Sigmoid colon (tissue), 7 donors: Measurements from ENCODE around the gene FHOD3. TPM values are rescaled to one million over a fixed set of nuclear protein-coding genes. Genes with fewer than 3 reads are reported as not detected.

Experiments used
- DNase-seq: peaks from one replicate; pipeline ENCODE4 v3.0.0-alpha.2; 2019
- H3K27ac ChIP-seq, 4 donors: fragments of 200-600 bp; sonication (generic); one replicate each; pipeline ENCODE4 v1.5.1; 2016 to 2019; ENCODE audit warnings: mild to moderate bottlenecking in 1 of 4
- H3K27me3 ChIP-seq, 3 donors: fragments of 200-600 bp; sonication (generic); one replicate each; pipeline ENCODE4 v1.5.1; 2019; ENCODE audit warnings: mild to moderate bottlenecking in 1 of 3
- H3K36me3 ChIP-seq, 4 donors: fragments of 200-600 bp; sonication (generic); one replicate each; pipeline ENCODE4 v1.5.1; 2016 to 2019
- H3K4me1 ChIP-seq, 4 donors: fragments of 200-600 bp; sonication (generic); one replicate each; pipeline ENCODE4 v1.5.1; 2017 to 2019
- H3K4me3 ChIP-seq, 4 donors: fragments of 200-600 bp; sonication (generic); one replicate each; pipeline ENCODE4 v1.5.1; 2017 to 2019; ENCODE audit warnings: mild to moderate bottlenecking in 2 of 4, moderate library complexity in 1 of 4
- H3K9me3 ChIP-seq, 4 donors: fragments of 200-600 bp in 3 of 4; sonication (generic) in 3 of 4; one replicate each; pipeline versions ENCODE4 v1.5.1 to v1.6.1; 2013 to 2019
- EP300 ChIP-seq, 4 donors: sonication (generic); formaldehyde crosslinking; IDR thresholded peaks; one replicate each; pipeline ENCODE4 v1.6.1; 2017; ENCODE audit warnings: antibody characterized with exemption in 4 of 4
- POLR2A ChIP-seq, 2 donors: fragments of 450-650 bp; IDR thresholded peaks; one replicate each; pipeline ENCODE4 v1.6.1; 2016; ENCODE audit warnings: antibody characterized with exemption in 2 of 2, mild to moderate bottlenecking in 2 of 2, moderate library complexity in 2 of 2
- POLR2AphosphoS5 ChIP-seq, 4 donors: sonication (generic); formaldehyde crosslinking; IDR thresholded peaks; one replicate each; pipeline ENCODE4 v1.6.1; 2017; ENCODE audit warnings: antibody characterized with exemption in 4 of 4
- WGBS, 2 donors: extraction: QIAGEN DNeasy Blood & Tissue Kit; methylation state at CpG; one replicate each; pipeline ENCODE4 v1.1.7; 2013; 5-methylcytosine and 5-hydroxymethylcytosine counted together
- intact Hi-C: fragments of 100-400 bp; cut with DNase I; formaldehyde crosslinking; loops from one replicate; pipeline ENCODE4 v1.15.1; 2023
- polyA plus RNA-seq, 3 donors: library from polyadenylated mRNA; stranded (reverse); fragments of 200-250 nt; gene quantifications; one replicate each; pipeline ENCODE4 v1.2.3, GENCODE V29; 2013
- total RNA-seq, 4 donors: library from RNA; depleted of rRNA; stranded (reverse); fragments of >200 nt; gene quantifications; one replicate each; pipeline ENCODE4 v1.1.0, GENCODE V29; 2016
- TF ChIP-seq, protein P1 (sequence below), 4 experiments: fragments of 450-650 bp in 3 of 4; fragments of 200-600 bp in 1 of 4; IDR thresholded peaks; one replicate each; pipeline ENCODE4 v1.5.1; 2016 to 2019; ENCODE audit warnings: antibody characterized with exemption in 4 of 4, mild to moderate bottlenecking in 3 of 4, moderate library complexity in 2 of 4
- donor health status: healthy with polysubstance abuse.
- donor health status: Bipolar disorder and iron deficiency.
- donor health status: healthy.

Gene FHOD3
- total and polyA plus RNA-seq, 7 donors: 1.2 to 24.9 (median 9.5) TPM

DNA sequence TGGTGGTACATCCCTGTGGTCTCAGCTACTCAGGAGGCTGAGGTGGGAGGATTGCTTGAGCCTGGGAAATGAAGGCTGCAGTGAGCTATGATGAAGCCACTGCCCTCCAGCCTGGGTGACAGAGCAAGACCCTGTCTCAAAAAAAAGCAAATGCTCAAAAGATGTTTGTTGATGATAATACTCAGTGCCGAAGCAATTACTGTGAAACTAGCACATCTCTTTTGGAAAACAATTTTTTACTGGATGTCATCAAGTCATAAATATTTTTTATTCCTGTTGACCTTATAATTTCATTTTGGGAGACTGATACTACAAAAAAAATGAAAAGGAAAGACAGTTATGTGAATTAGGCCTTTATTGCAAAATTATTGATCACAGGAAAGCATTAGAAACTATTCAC lies 34.5 kb upstream of the FHOD3 start:
- H3K27me3 ChIP-seq: no peaks in the 10 kb centered on the region
- TF ChIP-seq EP300 (IDR thresholded peaks at IDR 0.05) (no peak), POLR2A (IDR thresholded peaks at IDR 0.05) (no peak), POLR2AphosphoS5 (IDR thresholded peaks at IDR 0.05) (no peak)
- TF ChIP-seq, protein P1, sequence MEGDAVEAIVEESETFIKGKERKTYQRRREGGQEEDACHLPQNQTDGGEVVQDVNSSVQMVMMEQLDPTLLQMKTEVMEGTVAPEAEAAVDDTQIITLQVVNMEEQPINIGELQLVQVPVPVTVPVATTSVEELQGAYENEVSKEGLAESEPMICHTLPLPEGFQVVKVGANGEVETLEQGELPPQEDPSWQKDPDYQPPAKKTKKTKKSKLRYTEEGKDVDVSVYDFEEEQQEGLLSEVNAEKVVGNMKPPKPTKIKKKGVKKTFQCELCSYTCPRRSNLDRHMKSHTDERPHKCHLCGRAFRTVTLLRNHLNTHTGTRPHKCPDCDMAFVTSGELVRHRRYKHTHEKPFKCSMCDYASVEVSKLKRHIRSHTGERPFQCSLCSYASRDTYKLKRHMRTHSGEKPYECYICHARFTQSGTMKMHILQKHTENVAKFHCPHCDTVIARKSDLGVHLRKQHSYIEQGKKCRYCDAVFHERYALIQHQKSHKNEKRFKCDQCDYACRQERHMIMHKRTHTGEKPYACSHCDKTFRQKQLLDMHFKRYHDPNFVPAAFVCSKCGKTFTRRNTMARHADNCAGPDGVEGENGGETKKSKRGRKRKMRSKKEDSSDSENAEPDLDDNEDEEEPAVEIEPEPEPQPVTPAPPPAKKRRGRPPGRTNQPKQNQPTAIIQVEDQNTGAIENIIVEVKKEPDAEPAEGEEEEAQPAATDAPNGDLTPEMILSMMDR (IDR thresholded peaks at IDR 0.05): no peak
- H3K27ac ChIP-seq: no peak overlapping the region
- no peaks in the 10 kb centered on the region for H3K36me3 ChIP-seq
- no peak overlapping the region for H3K4me3 ChIP-seq
- no peak for DNase-seq
- no peaks in the 10 kb centered on the region for H3K4me1 ChIP-seq
- H3K9me3 ChIP-seq: no peaks in the 10 kb centered on the region
- intact Hi-C loops: no loop called here
- WGBS, 2 donors: 89 to 90% methylated on average over 1 of the region's 1 CpG

DNA sequence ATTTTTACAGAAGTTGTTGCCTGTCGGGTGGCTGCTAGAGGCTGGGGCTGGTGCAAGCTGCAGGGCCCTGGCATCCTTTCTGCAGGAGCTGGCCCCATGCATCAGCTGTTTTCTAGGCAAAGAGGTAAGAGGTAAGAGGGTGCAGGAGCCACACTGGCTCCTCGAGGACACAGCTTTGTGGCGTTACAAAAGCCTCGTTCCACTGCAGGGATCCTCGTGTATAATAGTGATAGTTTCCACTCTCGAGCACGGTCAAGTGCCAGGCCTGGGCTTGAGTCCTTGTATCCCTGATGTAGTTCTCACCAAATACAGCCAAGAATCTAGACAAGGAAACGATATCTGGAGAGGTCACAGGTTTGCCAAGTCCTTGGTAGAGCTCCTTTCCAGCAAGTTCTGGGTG lies 33.2 kb upstream of the FHOD3 start:
- no peak overlapping the region for H3K27ac ChIP-seq
- intact Hi-C loops: no loop called here
- TF ChIP-seq POLR2AphosphoS5 (IDR thresholded peaks at IDR 0.05): no peak
- no peaks in the 10 kb centered on the region for H3K4me1 ChIP-seq
- H3K27me3 ChIP-seq: no peaks in the 10 kb centered on the region
- no peak for DNase-seq
- WGBS, 2 donors: 91 to 93% methylated on average over 8 of the region's 8 CpGs
- H3K9me3 ChIP-seq: no peaks in the 10 kb centered on the region
- H3K4me3 ChIP-seq: no peak overlapping the region
- no peaks in the 10 kb centered on the region for H3K36me3 ChIP-seq

DNA sequence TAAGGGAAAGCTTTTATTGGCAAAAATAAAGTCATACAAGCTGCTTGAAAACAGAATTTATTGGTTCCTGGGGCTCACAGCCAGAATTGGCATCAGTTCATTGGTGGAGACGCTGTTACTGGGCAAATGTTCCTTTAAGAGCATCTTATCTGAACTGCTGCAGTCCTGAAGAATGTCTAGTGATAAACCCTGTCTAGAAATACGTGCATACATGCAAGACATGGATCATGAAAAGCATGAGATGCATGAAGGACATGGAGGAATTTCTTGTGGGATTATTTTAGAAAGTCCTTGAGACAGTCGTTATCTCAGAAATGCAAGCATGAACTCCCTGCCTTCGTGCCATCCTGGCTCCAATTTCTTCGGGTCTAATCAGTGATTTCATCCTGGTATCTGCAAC lies 32.5 kb upstream of the FHOD3 start:
- no peak overlapping the region for H3K4me3 ChIP-seq
- no peaks in the 10 kb centered on the region for H3K27me3 ChIP-seq
- H3K27ac ChIP-seq: no peak overlapping the region
- no peak for DNase-seq
- TF ChIP-seq POLR2AphosphoS5 (IDR thresholded peaks at IDR 0.05): no peak
- TF ChIP-seq POLR2A (IDR thresholded peaks at IDR 0.05): no peak
- TF ChIP-seq, protein P1 (IDR thresholded peaks at IDR 0.05): no peak
- TF ChIP-seq EP300 (IDR thresholded peaks at IDR 0.05): no peak
- intact Hi-C loops: no loop called here
- no peaks in the 10 kb centered on the region for H3K9me3 ChIP-seq
- no peaks in the 10 kb centered on the region for H3K36me3 ChIP-seq
- 66 to 72% methylated on average over 5 of the region's 5 CpGs for WGBS, 2 donors
- H3K4me1 ChIP-seq: no peaks in the 10 kb centered on the region

DNA sequence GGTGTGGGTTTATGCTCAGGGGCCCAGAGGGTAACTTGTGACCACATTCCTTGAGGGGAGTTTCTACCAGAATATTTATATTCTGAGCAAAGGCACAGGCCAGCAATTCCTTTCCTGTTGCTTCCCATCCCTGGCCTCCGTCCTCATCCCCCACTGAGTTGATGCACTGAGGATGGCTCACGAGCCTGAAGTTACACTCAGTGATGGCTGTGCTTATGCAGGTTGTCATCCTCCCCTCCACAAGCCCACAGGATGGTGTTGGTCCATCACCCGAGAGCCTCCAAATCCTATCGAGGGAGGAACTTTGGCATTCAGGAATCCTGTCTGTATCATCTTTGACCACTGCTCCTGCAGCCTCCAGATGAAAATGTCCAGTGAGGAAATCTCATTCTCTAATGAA lies 28.4 kb upstream of the FHOD3 start:
- TF ChIP-seq EP300 (IDR thresholded peaks at IDR 0.05) (no peak), POLR2AphosphoS5 (IDR thresholded peaks at IDR 0.05) (no peak), POLR2A (IDR thresholded peaks at IDR 0.05) (no peak)
- TF ChIP-seq, protein P1 (IDR thresholded peaks at IDR 0.05): no peak
- no peak for DNase-seq
- H3K27ac ChIP-seq: no peak overlapping the region
- no peaks in the 10 kb centered on the region for H3K9me3 ChIP-seq
- H3K36me3 ChIP-seq: no peaks in the 10 kb centered on the region
- H3K27me3 ChIP-seq: peaks cover 0 to 3% (median 0%) of the 10 kb centered on the region in 3 donors
- intact Hi-C loops: no loop called here
- no peak overlapping the region for H3K4me3 ChIP-seq
- WGBS, 2 donors: 83 to 90% methylated on average over 4 of the region's 4 CpGs
- no peaks in the 10 kb centered on the region for H3K4me1 ChIP-seq

DNA sequence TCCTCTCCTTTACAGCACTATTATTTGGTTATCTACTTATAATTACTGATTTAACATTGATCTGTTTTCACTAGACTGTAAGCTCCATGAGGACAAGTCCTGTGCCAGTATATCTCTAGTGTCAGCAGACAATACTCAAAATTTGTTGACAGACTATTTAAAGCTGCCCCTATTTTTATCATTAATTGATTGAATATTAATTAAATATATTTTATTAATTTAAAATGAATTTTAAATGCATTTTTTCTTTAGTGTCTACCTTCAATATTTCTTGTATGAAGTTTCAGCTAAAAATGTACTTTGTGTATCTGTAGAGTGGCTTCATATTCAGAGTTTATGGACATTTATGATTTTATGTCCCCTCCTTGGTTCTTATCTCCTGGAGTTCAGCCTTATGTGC lies 26.4 kb upstream of the FHOD3 start:
- H3K27ac ChIP-seq: no peak overlapping the region
- no peaks in the 10 kb centered on the region for H3K9me3 ChIP-seq
- intact Hi-C loops: no loop called here
- H3K36me3 ChIP-seq: no peaks in the 10 kb centered on the region
- TF ChIP-seq POLR2AphosphoS5 (IDR thresholded peaks at IDR 0.05) (no peak), POLR2A (IDR thresholded peaks at IDR 0.05) (no peak), EP300 (IDR thresholded peaks at IDR 0.05) (no peak)
- TF ChIP-seq, protein P1 (IDR thresholded peaks at IDR 0.05): no peak
- DNase-seq: no peak
- no peak overlapping the region for H3K4me3 ChIP-seq
- peaks cover 0 to 7% (median 0%) of the 10 kb centered on the region in 3 donors for H3K27me3 ChIP-seq
- H3K4me1 ChIP-seq: no peaks in the 10 kb centered on the region
